Epithelial cell of proximal tubule (primary cell): ENCODE measurements around the gene ARAP2. TPM values are rescaled to one million over a fixed set of nuclear protein-coding genes. Genes with fewer than 3 reads are reported as not detected.

Experiments
- DNase-seq: peaks from one replicate; pipeline ENCODE4 v3.0.0-alpha.2; 2011; ENCODE audit warnings: low read depth
- H3K4me3 ChIP-seq: 2 replicates; pipeline ENCODE4 v1.5.1; 2011; ENCODE audit warnings: low read depth, mild to moderate bottlenecking, low read length
- total RNA-seq: library from RNA; depleted of rRNA; stranded (reverse); fragments of >200 nt; gene quantifications from 2 replicates; pipeline ENCODE4 v1.2.3, GENCODE V29; 2015
- TF ChIP-seq, protein P1 (sequence below): conservative IDR thresholded peaks from 2 replicates; pipeline ENCODE4 v1.5.1; 2012; ENCODE audit warnings: low read depth, mild to moderate bottlenecking, low read length

Gene ARAP2
- total RNA-seq, 1 donor from 2014 or later: 10.1 TPM

DNA sequence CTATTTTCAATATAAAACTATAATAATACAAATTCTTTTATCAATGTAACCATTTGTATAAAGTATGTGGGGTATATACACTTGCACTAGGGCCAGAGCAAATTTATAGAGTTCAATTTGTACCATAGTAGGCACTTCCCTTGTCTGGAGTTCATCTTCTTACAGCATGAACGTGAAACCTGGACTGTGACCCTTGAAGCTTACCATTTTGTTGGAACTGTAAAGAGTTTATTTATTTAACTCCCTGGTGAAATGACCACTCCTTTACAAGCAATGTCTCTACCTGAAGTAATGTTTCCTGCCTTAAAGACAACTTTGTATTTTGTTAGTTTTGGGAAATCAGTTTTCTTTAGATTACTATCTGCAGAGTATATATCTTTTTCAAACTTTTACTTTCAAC is 188.2 kb downstream of the ARAP2 start:
- DNase-seq: no peak
- TF ChIP-seq, protein P1, sequence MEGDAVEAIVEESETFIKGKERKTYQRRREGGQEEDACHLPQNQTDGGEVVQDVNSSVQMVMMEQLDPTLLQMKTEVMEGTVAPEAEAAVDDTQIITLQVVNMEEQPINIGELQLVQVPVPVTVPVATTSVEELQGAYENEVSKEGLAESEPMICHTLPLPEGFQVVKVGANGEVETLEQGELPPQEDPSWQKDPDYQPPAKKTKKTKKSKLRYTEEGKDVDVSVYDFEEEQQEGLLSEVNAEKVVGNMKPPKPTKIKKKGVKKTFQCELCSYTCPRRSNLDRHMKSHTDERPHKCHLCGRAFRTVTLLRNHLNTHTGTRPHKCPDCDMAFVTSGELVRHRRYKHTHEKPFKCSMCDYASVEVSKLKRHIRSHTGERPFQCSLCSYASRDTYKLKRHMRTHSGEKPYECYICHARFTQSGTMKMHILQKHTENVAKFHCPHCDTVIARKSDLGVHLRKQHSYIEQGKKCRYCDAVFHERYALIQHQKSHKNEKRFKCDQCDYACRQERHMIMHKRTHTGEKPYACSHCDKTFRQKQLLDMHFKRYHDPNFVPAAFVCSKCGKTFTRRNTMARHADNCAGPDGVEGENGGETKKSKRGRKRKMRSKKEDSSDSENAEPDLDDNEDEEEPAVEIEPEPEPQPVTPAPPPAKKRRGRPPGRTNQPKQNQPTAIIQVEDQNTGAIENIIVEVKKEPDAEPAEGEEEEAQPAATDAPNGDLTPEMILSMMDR: no peak
- no peak overlapping the region for H3K4me3 ChIP-seq

DNA sequence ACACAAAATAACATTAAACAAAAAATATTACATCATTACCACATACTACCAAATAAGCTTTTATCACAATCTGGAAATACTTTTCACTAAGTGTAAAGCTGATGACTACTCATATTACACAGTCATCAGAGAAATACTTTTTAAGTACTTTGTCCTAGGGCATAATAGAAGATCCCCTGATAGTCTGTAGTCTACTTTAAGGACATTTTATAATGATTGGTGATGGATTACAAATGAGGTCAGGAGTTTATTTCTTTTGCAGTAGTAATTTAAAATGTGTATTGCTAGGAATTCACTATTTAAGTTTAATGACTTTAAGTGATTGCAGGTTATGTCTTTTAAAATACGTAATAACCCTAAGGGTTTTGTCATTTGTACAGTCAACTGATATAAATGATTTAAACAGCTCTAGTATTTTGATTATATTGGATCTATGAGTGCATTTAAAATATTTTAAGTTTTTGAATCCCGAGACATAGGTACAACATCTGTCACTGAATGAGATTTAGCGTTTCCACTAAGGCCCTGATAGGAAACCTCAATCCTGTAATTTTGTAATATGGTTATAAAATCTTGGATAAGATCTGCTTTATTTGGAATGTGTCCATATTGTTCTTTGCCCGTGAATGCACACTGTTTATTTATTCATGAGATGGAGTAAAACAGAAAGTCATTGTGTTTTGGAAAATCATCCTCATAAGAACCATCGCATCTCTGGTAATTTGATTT is 189.5 kb downstream of the ARAP2 start:
- DNase-seq: no peak
- TF ChIP-seq, protein P1: no peak
- H3K4me3 ChIP-seq: no peak overlapping the region

DNA sequence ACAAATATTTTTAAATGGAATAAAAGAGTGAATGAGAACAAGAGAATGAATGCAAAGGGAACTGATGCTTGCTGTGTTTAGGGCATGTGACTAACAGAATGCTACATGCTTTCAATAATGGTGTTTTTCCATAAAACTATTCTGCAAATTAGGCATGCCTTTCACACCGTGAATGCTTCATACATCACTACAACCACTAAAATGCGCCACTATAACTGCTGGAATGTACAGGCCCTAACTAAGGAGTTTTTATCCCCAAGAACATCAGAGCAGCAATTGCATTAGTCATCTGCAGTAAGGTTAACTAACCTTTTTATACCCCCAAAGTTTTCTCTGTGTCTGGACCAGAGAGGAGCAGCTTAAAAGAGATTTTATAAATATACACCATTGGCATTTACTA is 190.4 kb downstream of the ARAP2 start:
- H3K4me3 ChIP-seq: no peak overlapping the region
- TF ChIP-seq, protein P1: no peak
- DNase-seq: no peak

DNA sequence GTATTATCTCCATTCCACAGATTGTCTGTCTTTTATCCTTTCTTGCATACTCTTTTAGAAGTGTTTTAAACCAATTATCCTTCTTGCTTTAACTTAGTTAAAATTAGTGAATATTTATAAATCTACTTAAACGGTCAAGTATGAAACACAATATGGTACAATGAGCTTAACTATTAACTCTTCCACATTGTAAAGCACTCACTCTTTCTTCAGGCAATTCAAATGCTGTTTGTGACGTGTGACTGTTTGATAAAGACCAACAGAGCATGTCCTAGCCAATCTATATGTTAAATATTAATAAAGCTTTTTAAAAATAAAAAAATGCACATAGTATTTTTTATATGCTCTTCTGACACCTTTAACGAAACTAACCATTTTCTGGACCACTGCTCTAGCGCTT is 192.7 kb downstream of the ARAP2 start:
- TF ChIP-seq, protein P1: no peak
- no peak overlapping the region for H3K4me3 ChIP-seq
- no peak for DNase-seq

DNA sequence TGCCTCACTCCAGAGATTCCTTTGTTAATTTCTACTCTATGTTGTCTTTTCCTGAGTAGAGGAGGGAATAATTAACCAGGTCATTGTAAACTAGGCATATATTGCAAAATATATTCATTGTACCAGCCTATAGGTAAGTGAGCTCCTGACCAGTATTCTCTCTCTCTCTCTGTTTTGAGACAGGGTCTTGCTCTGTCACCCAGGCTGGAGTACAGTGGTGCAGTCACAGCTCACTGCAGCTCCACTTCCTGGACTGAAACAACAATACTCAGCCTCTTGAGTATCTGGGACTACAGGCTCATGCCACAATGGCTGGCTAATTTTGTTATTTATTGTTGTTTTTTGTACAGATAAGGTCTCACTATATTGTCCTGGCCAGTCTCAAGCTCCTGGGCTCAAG is 198.3 kb downstream of the ARAP2 start:
- no peak for DNase-seq
- H3K4me3 ChIP-seq: no peak overlapping the region
- TF ChIP-seq, protein P1: no peak

DNA sequence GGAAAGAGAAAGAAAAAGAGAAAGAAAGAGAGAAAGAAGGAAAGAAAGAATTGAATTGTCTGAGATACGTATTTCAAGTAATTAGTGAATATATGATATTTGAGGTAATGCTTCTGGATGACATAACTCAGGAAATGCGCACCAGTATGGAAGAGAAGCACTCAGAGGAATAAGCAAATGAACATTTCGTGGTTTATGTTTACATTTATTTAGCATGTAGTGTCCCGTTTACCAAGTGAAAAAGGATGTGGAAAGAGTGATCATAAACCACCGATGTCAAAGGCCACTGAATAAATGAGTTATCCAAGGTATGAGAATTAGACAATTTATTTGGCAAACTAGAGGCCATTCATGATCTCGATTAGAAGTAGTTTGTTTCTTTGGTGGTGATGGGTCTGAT is 200.4 kb downstream of the ARAP2 start:
- TF ChIP-seq, protein P1: no peak
- H3K4me3 ChIP-seq: no peak overlapping the region
- no peak for DNase-seq

DNA sequence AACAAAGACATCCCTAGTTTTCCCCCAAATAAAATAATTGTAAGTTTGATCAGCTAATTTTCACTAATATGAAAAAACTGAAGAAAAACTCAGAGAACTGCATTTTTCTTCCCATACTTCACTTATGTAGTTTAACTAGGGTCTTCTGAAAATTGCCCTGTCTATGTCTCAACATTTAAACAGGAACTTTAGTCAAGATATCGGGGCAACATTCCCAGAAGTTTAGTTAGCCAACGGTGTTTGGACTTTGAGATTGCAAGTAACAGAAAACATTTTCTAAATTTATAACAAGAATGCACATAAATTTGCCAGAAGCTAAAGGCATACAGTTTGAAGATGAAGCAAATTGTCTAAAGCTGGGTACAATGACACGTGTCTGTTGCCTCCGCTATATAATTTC is 201.1 kb downstream of the ARAP2 start:
- TF ChIP-seq, protein P1: no peak
- no peak overlapping the region for H3K4me3 ChIP-seq
- no peak for DNase-seq
